K562 (cell line): ENCODE measurements around the gene HTR2C. TPM values are rescaled to one million over a fixed set of nuclear protein-coding genes. Genes with fewer than 3 reads are reported as not detected.

ENCODE experiments used
- ATAC-seq: fragments of 200-7000 bp; cut with Tn5 transposase; 3 replicates; pipeline ENCODE4 v1.9.1; 2020; ENCODE audit warnings: moderate library complexity
- BruUV-seq: library from RNA; stranded (reverse); fragments of 400-500 nt; replicated peaks from 2 replicates; lab custom pipeline; 2021; lab: Mats Ljungman, UMichigan
- CTCF ChIA-PET: fragments of 300-600 bp; formaldehyde crosslinking; extraction: SDS; loops from one replicate; lab custom pipeline; 2021; ENCODE audit warnings: low intra/inter-chr PET ratio; lab: Yijun Ruan, JAX
- POLR2A ChIA-PET: fragments of 300-600, 350-650 bp; sonication (Branson Sonifier 250); formaldehyde crosslinking; extraction: SDS; loops from one replicate; lab custom pipeline; 2021; ENCODE audit warnings: antibody characterized with exemption, inconsistent platforms; lab: Yijun Ruan, JAX
- DNase-seq, 4 experiments: peaks; one replicate each; pipeline versions ENCODE4 v3.0.0 to v3.0.0-alpha.2; 2011 to 2018; ENCODE audit warnings: low spot score in 3 of 4, mixed read lengths in 3 of 4; ENCODE audit errors: extremely low read depth in 1 of 4
- FAIRE-seq: peaks from 2 replicates; lab custom pipeline; 2011; peaks lifted over from hg19 to GRCh38; lab: Jason Lieb, UNC
- H2AFZ ChIP-seq: 2 replicates; pipeline ENCODE4 v1.6.0; 2011; ENCODE audit warnings: low read depth, low read length, control low read depth, inconsistent platforms
- H3K27ac ChIP-seq: fragments of 200-600 bp; 3 replicates; pipeline ENCODE4 v1.8.0; 2011; ENCODE audit warnings: low read depth, mild to moderate bottlenecking, control low read depth, inconsistent platforms, low read length, moderate library complexity, mixed read lengths; ENCODE audit errors: extremely low read depth
- H3K27me3 ChIP-seq, 2 experiments: fragments of 300-600 bp in 1 of 2; 2 replicates in 1 of 2; 3 replicates in 1 of 2; pipeline versions ENCODE4 v1.6.0 to v1.8.0; 2011; ENCODE audit warnings: inconsistent platforms in 2 of 2, low read length in 2 of 2, mild to moderate bottlenecking in 1 of 2, mixed read lengths in 1 of 2, moderate library complexity in 1 of 2; ENCODE audit not compliant: control insufficient read depth in 2 of 2, insufficient read depth in 2 of 2
- H3K36me3 ChIP-seq: fragments of 300-600 bp; 3 replicates; pipeline ENCODE4 v1.8.0; 2011; ENCODE audit warnings: mild to moderate bottlenecking, low read length, inconsistent platforms; ENCODE audit not compliant: control insufficient read depth, insufficient read depth
- H3K4me1 ChIP-seq, 2 experiments: fragments of 200-600 bp in 1 of 2; replicated peaks in 1 of 2; 2 replicates in 1 of 2; 3 replicates in 1 of 2; pipeline versions ENCODE4 v1.5.1 to v1.8.0; 2011; ENCODE audit warnings: inconsistent platforms in 2 of 2, low read length in 2 of 2, mild to moderate bottlenecking in 1 of 2, mixed read lengths in 1 of 2, moderate library complexity in 1 of 2; ENCODE audit not compliant: control insufficient read depth in 2 of 2, insufficient read depth in 2 of 2
- H3K4me2 ChIP-seq: 2 replicates; pipeline ENCODE4 v1.6.1; 2011; ENCODE audit warnings: low read length, control low read depth, inconsistent platforms, mixed read lengths; ENCODE audit not compliant: insufficient read depth
- H3K4me3 ChIP-seq: fragments of 200-600 bp; sonication (generic), shearing (Covaris generic); 2 replicates; pipeline ENCODE4 v1.5.1; 2016; ENCODE audit warnings: control low read depth, inconsistent platforms
- H3K79me2 ChIP-seq: fragments of 200-600 bp; 3 replicates; pipeline ENCODE4 v1.8.0; 2011; ENCODE audit warnings: low read length, inconsistent platforms; ENCODE audit not compliant: control insufficient read depth, insufficient read depth
- H3K9ac ChIP-seq, 2 experiments: 2 replicates each; pipeline versions ENCODE4 v1.6.0 to v1.6.1; 2011; ENCODE audit warnings: low read depth in 2 of 2, low read length in 2 of 2, control low read depth in 1 of 2, inconsistent platforms in 1 of 2, mild to moderate bottlenecking in 1 of 2, mixed read lengths in 1 of 2; ENCODE audit not compliant: insufficient read depth in 1 of 2
- H3K9me1 ChIP-seq: one replicate; pipeline ENCODE4 v1.6.0; 2011; ENCODE audit warnings: inconsistent platforms, mild to moderate bottlenecking, low read length, moderate library complexity; ENCODE audit not compliant: control insufficient read depth, insufficient read depth
- H3K9me3 ChIP-seq: replicated peaks from 2 replicates; pipeline ENCODE4 v1.5.1; 2011; ENCODE audit warnings: low read depth, low read length, inconsistent platforms; ENCODE audit not compliant: control insufficient read depth, insufficient read depth
- H4K20me1 ChIP-seq: replicated peaks from 2 replicates; pipeline ENCODE4 v1.6.1; 2011; ENCODE audit warnings: low read length, inconsistent platforms, mixed read lengths; ENCODE audit not compliant: control insufficient read depth, insufficient read depth
- ARNT ChIP-seq, 2 experiments: fragments of 450-650 bp; IDR thresholded peaks; 2 replicates each; pipeline ENCODE4 v1.6.1; 2016; ENCODE audit warnings: mild to moderate bottlenecking in 1 of 2
- CHD1 ChIP-seq: fragments of 200-600 bp; sonication (generic); IDR thresholded peaks from one replicate; pipeline ENCODE4 v1.6.1; 2012; ENCODE audit warnings: mild to moderate bottlenecking, moderate library complexity, low read length, inconsistent platforms
- ESRRA ChIP-seq: fragments of 450-650 bp; IDR thresholded peaks from 2 replicates; pipeline ENCODE4 v1.6.1; 2014; ENCODE audit warnings: low read depth, mild to moderate bottlenecking, moderate library complexity, borderline replicate concordance
- HMG20A ChIP-seq: fragments of 450-650 bp; formaldehyde crosslinking; conservative IDR thresholded peaks from 2 replicates; pipeline ENCODE4 v1.4.0; 2020; ENCODE audit warnings: mild to moderate bottlenecking, mixed read lengths
- HSF4 ChIP-seq: fragments of 250-450 bp; sonication (Bioruptor Pico); IDR thresholded peaks from 2 replicates; pipeline ENCODE4 v2.1.2; 2022; ENCODE audit warnings: mild to moderate bottlenecking, moderate library complexity, borderline replicate concordance
- ILK ChIP-seq: fragments of 450-650 bp; IDR thresholded peaks from 2 replicates; pipeline ENCODE4 v1.6.1; 2016; ENCODE audit warnings: missing genetic modification characterization, low read depth, mild to moderate bottlenecking, missing compliant biosample characterization, moderate library complexity, borderline replicate concordance
- KAT2B ChIP-seq: IDR thresholded peaks from one replicate; pipeline ENCODE4 v1.6.1; 2012; ENCODE audit warnings: low read depth, mild to moderate bottlenecking, control low read depth, inconsistent platforms, low read length, moderate library complexity
- MAFK ChIP-seq: IDR thresholded peaks from 2 replicates; pipeline ENCODE4 v1.6.1; 2011; ENCODE audit warnings: low read length, improper control_type of control experiment
- NBN ChIP-seq: fragments of 450-650 bp; IDR thresholded peaks from 2 replicates; pipeline ENCODE4 v1.6.1; 2016; ENCODE audit warnings: low read depth, mild to moderate bottlenecking
- NR2C2 ChIP-seq, 2 experiments: fragments of 200-800 bp in 1 of 2; sonication (Bioruptor generic) in 1 of 2; sonication (generic) in 1 of 2; formaldehyde crosslinking in 1 of 2; IDR thresholded peaks; 2 replicates each; pipeline versions ENCODE4 v1.6.1 to v1.8.0; 2016 to 2022; ENCODE audit warnings: mild to moderate bottlenecking in 1 of 2, missing compliant biosample characterization in 1 of 2, missing genetic modification characterization in 1 of 2, missing genetic modification reagents in 1 of 2
- SMARCB1 ChIP-seq: IDR thresholded peaks from 2 replicates; pipeline ENCODE4 v1.6.1; 2011; ENCODE audit warnings: improper control_type of control experiment, low read depth; ENCODE audit not compliant: insufficient read length
- TAF9B ChIP-seq: fragments of 450-650 bp; IDR thresholded peaks from 2 replicates; pipeline ENCODE4 v1.6.1; 2018; ENCODE audit warnings: mild to moderate bottlenecking; ENCODE audit not compliant: partially characterized antibody
- ZNF507 ChIP-seq: conservative IDR thresholded peaks from 2 replicates; pipeline ENCODE4 v1.6.1; 2017; ENCODE audit warnings: missing genetic modification characterization, missing compliant biosample characterization
- ZNF695 ChIP-seq: fragments of 450-650 bp; formaldehyde crosslinking; IDR thresholded peaks from 2 replicates; pipeline ENCODE4 v1.4.0; 2020; ENCODE audit warnings: mild to moderate bottlenecking, moderate library complexity
- ZNF830 ChIP-seq: fragments of 250-450 bp; sonication (Bioruptor Pico); IDR thresholded peaks from 2 replicates; pipeline ENCODE4 v1.5.0; 2021; ENCODE audit warnings: mild to moderate bottlenecking
- in situ Hi-C: fragments of 300-500 bp; cut with MboI; formaldehyde crosslinking; loops from 4 replicates; pipeline ENCODE4 v1.15.0; 2018; ENCODE audit warnings: inconsistent platforms, mixed read lengths
- intact Hi-C: fragments of 100-400 bp; cut with micrococcal nuclease; formaldehyde crosslinking; loops from 2 replicates; pipeline ENCODE4 v1.14.2; 2022
- polyA plus RNA-seq, 8 experiments: library from polyadenylated mRNA; depleted of rRNA in 4 of 8; stranded (reverse) in 5 of 8; unstranded in 3 of 8; fragments of >200 nt; fragmentation: Nextera tagmentation in 2 of 8; fragmentation: Illumina TruSeq in 1 of 8; extraction: Ambion mirVana in 2 of 8; extraction: Trizol in 1 of 8; gene quantifications; 2 replicates each; pipeline versions ENCODE4 v1.2.1 to v1.2.3, GENCODE V29; 2011 to 2014; ENCODE audit warnings: inconsistent platforms in 1 of 8, missing spikeins in 1 of 8
- total RNA-seq, 7 experiments: library from RNA; depleted of rRNA in 6 of 7; stranded (reverse); fragments of >200 nt in 6 of 7; fragmentation: Illumina TruSeq in 2 of 7; extraction: Trizol in 2 of 7; gene quantifications; 2 replicates each; pipeline versions ENCODE4 v1.2.1 to v1.2.3, GENCODE V29; 2011 to 2021; ENCODE audit warnings: low replicate concordance in 1 of 7
- TF ChIP-seq, protein P1 (sequence below): fragments of 200-800 bp; sonication (Bioruptor generic); IDR thresholded peaks from 2 replicates; pipeline ENCODE4 v1.6.1; 2017; ENCODE audit warnings: missing genetic modification characterization, missing compliant biosample characterization

Gene HTR2C
- total and polyA plus RNA-seq, 9 of the 15 experiments (the other 6 are each of a cell fraction or from before 2014, with no cell fraction given), result 0.04 to 0.22 (median 0.10) TPM

DNA sequence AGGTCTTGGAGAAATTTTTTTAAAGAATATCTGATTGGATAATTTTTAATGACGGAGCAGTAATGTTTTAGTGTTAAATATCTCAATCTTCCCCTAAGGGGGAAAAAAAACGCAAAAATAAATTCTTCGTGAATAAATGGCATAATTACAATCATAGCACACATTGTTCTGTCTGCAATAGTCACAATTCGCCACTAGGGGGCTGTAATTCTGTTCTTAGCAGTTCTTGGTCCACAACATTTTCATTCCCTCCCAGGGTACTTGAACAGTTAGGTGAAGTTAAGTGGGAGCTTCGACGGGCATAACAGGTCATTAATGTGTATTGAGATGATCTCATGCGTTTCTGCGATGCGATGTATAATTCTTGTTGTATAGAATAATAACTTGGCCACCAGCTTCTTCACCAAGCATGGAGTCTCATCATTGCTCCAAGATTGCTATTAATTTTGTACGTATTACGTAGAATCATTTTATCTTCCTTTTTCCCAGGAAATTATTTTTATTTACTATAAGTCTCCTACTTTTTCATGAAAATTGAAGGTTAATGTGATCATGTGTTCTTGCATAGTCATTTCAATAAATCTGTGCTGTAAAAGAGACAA lies 27.2 kb downstream of the HTR2C start (continued):
- no peak for TF ChIP-seq HMG20A
- no peak for TF ChIP-seq KAT2B
- no peak for TF ChIP-seq NBN

DNA sequence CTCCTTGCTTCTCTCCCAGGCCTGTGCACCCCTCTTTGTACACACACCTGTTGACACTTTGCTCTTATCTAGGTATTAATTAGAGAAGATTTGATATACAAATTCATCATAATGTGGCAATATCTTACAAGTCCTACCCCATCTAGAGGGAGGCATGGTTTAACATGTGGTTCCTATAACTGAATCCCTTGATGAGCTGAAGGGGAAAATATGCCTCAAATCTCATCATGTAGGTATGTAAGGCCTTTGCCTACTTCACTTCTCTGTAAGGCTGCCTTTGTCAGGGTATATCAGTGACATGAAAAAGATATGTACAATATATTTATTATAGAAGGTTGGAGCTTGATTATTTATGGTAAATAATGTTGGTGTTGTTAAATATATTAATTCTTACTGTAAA lies 31.9 kb downstream of the HTR2C start:
- no peak for FAIRE-seq
- no peak overlapping the region for H3K4me3 ChIP-seq
- no peak overlapping the region for H3K4me2 ChIP-seq
- H3K36me3 ChIP-seq, result no peaks in the 10 kb centered on the region
- H3K9ac ChIP-seq, result no peak overlapping the region
- intact Hi-C loops (no loop called here), in situ Hi-C loops (no loop called here)
- H3K27me3 ChIP-seq, result no peaks in the 10 kb centered on the region
- H3K27ac ChIP-seq, result no peak overlapping the region
- no peak for DNase-seq
- H3K9me3 ChIP-seq, result no peaks in the 10 kb centered on the region
- POLR2A ChIA-PET, result interaction anchor here (0.8 kb wide), 1 partner anchor 36 kb away, joined by 4 read pairs; no protein-coding TSS in a partner anchor
- no peak overlapping the region for H2AFZ ChIP-seq
- no peak for ATAC-seq
- no peaks in the 10 kb centered on the region for H3K9me1 ChIP-seq
- CTCF ChIA-PET, result no interaction called here
- no peaks in the 10 kb centered on the region for H3K4me1 ChIP-seq
- H4K20me1 ChIP-seq, result no peaks in the 10 kb centered on the region
- TF ChIP-seq TAF9B (no peak), HSF4 (CRISPR knock-in tag) (no peak), SMARCB1 (no peak), CHD1 (no peak), ILK (tag) (no peak), ZNF507 (tag) (no peak), ESRRA (no peak), NR2C2 (CRISPR knock-in tag; IDR thresholded peaks at IDR 0.05) (no peak), NR2C2 (tag; IDR thresholded peaks at IDR 0.05) (no peak), ARNT (IDR thresholded peaks at IDR 0.05) (no peak), ZNF830 (no peak), ZNF695 (CRISPR knock-in tag) (no peak), MAFK (no peak)
- TF ChIP-seq, protein P1, sequence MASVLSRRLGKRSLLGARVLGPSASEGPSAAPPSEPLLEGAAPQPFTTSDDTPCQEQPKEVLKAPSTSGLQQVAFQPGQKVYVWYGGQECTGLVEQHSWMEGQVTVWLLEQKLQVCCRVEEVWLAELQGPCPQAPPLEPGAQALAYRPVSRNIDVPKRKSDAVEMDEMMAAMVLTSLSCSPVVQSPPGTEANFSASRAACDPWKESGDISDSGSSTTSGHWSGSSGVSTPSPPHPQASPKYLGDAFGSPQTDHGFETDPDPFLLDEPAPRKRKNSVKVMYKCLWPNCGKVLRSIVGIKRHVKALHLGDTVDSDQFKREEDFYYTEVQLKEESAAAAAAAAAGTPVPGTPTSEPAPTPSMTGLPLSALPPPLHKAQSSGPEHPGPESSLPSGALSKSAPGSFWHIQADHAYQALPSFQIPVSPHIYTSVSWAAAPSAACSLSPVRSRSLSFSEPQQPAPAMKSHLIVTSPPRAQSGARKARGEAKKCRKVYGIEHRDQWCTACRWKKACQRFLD (CRISPR knock-in tag), result no peak
- no peaks in the 10 kb centered on the region for H3K79me2 ChIP-seq
- BruUV-seq, result no TSS peak
